Stimulated activated CD8-positive, alpha-beta memory T cell treated with anti-CD3 and anti-CD28 coated beads, Interleukin-4, amount 100 ng/mL, for 1 hour (primary cell): ENCODE results near the gene INPP5J.
"Not testable (repeated sequence)": the region's sequence is repeated elsewhere in the genome, so short reads cannot be mapped to it uniquely, and the experiment has no call there.

Source experiments
- DNase-seq, 2 donors: peaks; one replicate each; pipeline ENCODE4 v3.0.0-alpha.2; 2020; ENCODE audit warnings: low read depth in 2 of 2, low spot score in 1 of 2

Gene INPP5J

GRCh38 chr22:31088233-31088986, 34.4 kb upstream of the INPP5J start:
- DNase-seq, result no peak

- DNase-seq, result no peak
These were observed 33.3 kb upstream of the INPP5J start for GRCh38 chr22:31089160-31090100.

GRCh38 chr22:31090217-31091085, 32.3 kb upstream of the INPP5J start:
- no peak for DNase-seq

- no peak for DNase-seq
These were observed 31.4 kb upstream of the INPP5J start for GRCh38 chr22:31091106-31091975.

GRCh38 chr22:31092161-31092560, 30.6 kb upstream of the INPP5J start:
- DNase-seq, result no peak

- DNase-seq, result no peak
These were observed 29.5 kb upstream of the INPP5J start for GRCh38 chr22:31093086-31093850.

GRCh38 chr22:31094021-31094551, 28.7 kb upstream of the INPP5J start:
- DNase-seq, result no peak

GRCh38 chr22:31094741-31095140, 28.0 kb upstream of the INPP5J start:
- DNase-seq, result no peak

- no peak for DNase-seq
These were observed 27.0 kb upstream of the INPP5J start for GRCh38 chr22:31095637-31096249.

GRCh38 chr22:31096657-31097279, 26.0 kb upstream of the INPP5J start:
- DNase-seq, result no peak

GRCh38 chr22:31097539-31097938, 25.2 kb upstream of the INPP5J start:
- not testable (repeated sequence) for DNase-seq

GRCh38 chr22:31097941-31098631, 24.7 kb upstream of the INPP5J start:
- no peak for DNase-seq

- no peak for DNase-seq
These were observed 24.1 kb upstream of the INPP5J start for GRCh38 chr22:31098632-31099110.

- DNase-seq, result no peak
These were observed 23.4 kb upstream of the INPP5J start for GRCh38 chr22:31099386-31099785.

GRCh38 chr22:31099841-31100761, 22.7 kb upstream of the INPP5J start:
- DNase-seq, result no peak

- no peak for DNase-seq
These were observed 21.8 kb upstream of the INPP5J start for GRCh38 chr22:31100762-31101525.
